Glomerular visceral epithelial cell (primary cell): ENCODE results near the gene SLF1.
"Not testable (repeated sequence)": the region's sequence is repeated elsewhere in the genome, so short reads cannot be mapped to it uniquely, and the experiment has no call there.

Experiments used
- DNase-seq: peaks from one replicate; pipeline ENCODE4 v3.0.0-alpha.2; 2016; ENCODE audit errors: extremely low spot score

SLF1 gene

DNA sequence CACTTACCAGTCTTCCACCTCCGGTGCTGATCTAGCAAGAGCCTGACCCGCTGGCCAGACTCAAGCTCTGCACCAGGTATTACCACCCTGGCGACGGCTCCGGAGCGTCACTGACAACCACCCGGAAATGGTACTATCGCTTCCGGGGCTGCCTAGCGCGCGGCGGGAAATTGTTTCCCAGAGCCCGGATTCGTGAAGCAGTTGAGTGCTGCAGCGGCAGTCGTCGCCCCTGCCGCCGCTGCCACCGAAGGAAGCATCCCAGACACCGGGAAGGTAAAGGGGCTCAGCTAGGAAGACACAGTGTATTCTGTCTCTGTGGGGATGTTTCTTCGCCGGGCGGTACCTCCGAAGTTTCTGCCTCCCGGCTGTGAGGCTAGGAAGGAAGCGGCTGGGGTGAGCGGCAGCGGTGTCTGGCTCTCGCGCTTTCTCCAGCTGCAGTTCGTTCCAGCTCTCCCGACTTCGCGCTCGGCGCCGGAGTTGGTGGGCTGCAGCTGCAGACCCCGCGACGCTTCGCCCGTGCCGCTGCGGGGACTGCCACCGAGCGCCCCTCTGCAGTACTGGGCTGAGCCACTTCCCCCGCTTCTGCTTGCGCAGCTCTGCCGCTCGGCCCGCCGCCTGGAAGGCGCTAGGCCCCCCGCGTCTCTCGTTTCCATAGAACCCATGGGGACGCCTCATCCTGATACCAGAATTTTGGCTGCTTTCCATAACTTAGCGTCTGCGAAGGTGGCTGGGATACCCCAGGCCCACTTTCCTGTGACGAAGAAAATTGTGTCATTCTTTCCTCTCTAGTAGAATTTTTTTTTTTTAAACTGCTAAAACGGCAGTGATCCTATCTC is at the start of gene SLF1, which contains the start of gene KIAA0825:
SLF1 (plus strand) TSS at position 177 of the 836 bp plus-strand sequence. CDS start 10,142 bp downstream, outside the sequence.
KIAA0825 (minus strand) TSS at position 112 of the 836 bp plus-strand sequence. CDS start 81,478 bp downstream, outside the sequence.
- peak; percentile 91 for DNase-seq

DNA sequence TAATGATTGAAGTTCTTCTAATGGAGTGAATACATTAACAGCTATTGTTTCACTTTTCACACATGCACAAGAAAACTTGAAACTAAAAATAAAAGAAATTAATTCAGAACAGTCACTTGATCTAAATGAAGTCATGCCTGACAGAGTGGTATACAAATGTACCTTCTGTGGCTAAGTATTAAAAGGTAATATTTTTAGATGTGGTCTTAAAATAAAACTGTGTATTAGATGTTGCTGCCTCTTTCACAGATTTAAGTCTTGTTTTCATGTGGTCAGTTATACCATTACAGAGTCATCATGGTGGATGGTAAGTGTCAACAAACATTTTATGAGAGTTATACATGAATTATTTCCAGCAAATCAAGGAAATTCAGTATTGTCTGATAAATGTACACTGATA is 47.1 kb upstream of the SLF1 start:
- DNase-seq, result no peak

DNA sequence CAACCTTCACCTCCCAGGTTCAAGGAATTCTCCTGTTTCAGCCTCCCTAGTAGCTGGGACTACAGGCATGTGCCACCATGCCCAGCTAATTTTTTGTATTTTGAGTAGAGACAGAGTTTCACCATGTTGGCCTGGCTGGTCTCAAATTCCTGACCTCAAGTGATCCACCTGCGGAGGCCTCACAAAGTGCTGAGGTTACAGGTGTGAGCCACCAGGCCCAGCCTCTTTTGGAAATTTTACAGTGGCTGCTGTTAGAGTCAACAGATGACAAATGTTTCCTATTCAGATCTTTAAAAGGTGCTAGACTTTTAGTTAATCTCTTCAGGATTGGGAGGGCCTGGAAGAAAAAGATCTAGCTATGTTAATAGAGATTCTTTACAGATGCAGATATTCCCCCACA is 45.1 kb upstream of the SLF1 start:
- not testable (repeated sequence) for DNase-seq

DNA sequence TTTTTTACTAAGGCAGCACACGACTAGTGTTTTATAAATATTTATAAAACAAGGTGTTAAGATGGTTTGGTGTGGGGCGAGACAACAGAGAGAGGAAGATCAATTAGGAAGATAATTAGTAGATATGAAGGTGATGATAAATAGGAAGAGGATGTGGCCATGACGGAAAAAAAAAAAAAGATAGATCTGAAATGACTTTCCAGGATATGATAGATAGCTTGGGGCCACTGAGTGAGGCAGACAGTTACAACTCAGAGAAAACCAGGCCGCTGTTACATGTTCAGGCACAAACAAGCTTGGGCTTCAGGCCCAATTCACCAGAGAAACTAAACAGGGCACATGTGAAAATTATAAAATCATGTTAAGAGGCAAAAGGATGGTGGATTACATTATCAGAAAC is 43.3 kb upstream of the SLF1 start:
- no peak for DNase-seq

DNA sequence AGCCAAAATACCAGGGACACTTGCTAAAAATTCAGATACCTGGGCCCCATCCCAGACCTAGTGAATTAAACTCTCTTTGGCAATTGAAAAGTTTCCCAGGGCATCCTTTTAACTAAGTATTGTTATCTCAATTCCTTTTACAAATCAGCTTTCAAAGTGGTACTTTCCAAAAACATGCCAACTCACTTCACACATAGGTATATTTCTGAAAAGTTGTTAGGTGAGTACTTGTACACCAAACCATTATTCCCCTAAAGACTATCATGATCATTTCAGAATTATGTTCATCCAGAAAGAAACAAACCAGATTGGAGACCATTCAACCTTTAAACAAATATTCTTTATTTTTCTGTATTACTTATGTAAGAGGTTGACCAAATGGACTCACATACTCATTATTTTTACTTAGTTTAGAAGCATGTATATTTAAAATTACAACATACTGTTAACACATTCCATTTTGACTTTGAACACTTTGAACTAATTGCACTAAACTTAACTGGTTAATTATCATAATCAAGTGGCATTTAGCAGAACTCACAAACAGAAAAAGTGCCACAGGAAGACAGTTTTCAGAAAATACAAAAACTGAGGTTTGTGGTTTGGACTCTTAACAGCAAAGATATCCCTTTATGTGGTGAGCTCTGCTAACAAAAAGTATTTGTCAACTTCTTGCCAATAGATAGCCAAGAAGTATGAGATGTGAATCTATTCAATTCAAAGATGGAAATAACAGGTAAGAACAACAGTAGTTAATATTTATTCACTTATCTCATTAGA is 40.8 kb upstream of the SLF1 start:
- no peak for DNase-seq

DNA sequence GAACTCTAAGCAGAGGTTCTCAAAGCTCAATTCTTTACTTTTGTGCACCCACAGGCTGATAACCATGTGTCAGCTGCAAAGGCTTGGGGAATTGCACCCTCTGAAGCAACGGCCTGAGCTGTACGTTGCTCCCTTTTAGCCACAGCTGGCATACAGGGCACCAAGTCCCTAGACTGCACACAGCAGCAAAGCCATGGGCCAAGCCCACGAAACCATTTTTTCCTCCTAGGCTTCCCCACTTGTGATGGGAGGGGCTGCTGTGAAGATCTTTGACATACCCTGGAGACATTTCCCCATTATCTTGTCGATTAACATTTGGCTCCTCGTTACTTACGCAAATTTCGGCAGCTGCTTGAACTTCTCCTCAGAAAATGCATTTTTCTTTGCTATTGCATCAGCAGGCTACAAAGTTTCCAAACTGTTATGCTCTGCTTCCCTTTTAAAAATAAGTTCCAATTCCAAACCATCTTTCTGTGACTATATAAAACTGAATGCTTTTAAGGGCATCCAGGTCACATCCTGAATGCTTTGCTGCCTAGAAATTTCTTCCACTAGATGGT is 23.1 kb upstream of the SLF1 start:
- DNase-seq, result no peak

DNA sequence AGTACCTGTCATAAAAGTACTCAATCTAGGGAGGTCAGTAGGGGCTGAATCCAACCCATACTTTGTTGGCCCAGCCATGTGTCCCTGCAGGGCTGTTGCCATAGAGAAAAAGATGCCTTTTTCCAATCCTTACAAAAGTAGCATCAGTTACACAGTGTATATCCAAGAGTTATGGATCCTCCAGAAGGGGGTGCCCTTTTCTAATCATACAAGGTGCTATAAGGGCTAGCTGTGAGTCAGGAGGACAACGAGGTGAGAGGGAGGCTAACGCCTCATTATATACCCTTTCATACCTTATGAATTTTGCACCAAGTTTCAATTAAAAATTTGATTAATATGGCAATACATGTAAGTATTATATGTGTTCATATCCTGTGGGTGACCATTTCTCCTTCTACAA is 4.9 kb upstream of the SLF1 start:
- DNase-seq, result no peak

DNA sequence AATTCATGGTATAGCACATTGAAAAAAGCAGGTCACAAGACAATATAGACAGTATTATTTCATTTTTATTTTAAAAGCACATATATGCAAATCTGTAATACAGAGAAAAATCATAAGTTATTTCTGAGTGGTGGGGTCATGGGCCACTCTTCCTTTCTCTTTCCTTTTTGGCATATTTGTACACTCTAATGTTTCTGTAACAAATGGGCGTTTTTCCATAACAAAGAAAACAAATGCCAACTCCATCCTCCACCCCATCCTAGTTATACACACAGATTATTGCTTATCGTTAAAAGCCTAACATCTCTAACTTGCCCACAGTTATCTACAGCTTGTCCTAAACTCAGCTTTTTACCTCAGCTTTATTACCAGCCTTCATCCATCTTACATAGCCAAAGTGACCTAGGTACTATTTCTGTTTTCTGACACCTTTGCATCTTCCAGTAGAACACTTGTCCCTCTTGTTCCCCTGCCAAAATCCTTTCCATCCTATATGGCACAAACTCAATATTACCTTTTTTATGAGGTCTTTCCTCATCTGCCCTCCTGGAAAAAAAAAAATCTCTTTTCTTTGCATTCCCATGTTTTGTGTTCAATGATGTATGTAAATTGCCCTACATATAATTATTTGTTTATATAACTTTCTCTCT is 4.2 kb upstream of the SLF1 start:
- DNase-seq, result no peak

DNA sequence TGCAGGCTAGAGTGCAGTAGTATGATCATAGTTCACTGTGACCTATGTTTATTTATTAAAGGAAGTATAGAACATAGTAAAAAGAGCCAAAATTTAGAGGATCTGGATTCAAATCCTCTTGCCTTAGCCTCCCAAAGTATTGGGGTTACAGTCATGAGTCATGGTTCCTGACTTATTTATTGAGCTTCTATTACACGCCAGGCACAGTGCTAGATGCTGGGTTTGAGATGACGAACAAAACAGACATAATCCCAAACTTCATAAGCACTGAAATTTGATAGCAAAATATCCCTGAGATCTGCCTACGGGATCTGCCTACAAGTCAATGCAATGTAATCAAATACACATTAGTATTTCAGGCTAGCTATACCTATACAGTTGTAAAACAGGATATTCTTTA is 2.6 kb upstream of the SLF1 start:
- DNase-seq, result no peak

DNA sequence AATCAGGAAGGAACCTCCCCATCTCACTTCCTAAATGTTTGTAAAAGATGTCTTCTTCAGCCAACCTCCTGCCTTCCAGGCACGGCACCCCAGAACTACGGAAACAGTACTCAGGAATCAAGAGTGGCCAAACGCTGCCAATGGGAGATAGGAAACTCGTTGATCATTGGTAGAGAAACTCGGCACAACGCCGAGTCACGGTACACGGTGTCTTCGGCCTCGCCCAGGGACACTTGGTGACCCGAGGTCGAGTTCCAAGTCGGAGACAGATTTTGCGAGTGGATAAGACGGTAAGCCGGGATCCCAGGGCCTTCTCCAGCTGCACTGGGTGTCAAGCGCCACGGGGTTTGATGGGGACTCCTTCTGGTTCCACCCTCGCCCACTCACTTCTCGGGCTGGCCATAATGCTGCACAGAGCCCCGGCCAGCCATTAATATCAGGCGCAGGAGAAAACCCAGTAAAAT is 408 bp upstream of the SLF1 start:
- DNase-seq, result peak; percentile 75

DNA sequence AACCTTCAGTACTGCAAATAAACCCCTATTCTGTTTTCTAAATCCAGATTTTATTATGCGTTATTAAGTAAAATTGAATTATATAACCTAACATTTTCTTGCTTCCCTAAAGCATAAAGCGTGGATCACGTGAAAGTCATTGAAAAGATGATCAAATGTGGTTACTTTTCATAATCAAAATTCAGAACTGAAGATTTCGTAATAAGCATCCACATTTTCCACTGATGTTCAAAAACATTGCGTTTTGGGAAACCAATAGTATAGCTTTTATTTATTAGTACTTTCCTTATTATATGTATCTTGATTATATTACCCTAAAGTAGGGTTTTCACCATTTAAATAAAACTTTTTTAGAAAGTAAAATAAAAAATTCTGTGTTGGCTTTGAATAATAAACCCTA is 1.8 kb downstream of the SLF1 start:
- DNase-seq, result no peak

DNA sequence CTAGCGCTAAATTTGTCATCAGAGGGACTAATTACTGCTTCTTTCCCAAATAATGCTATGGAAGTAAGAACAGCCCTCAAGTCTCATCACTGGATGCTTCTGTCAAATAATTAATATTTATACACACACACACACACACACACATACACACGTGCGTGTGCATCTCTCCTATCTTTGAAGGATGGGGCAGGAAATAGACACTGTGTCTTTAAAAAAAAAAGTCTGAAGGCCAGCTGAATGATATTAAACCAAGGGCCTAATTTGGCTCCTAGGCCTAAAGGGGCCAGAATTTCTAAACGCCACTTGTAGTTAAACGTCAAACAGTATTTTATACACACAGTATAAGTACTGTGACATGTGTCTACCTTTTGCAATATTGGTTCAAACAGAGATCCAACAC is 3.3 kb downstream of the SLF1 start:
- no peak for DNase-seq

DNA sequence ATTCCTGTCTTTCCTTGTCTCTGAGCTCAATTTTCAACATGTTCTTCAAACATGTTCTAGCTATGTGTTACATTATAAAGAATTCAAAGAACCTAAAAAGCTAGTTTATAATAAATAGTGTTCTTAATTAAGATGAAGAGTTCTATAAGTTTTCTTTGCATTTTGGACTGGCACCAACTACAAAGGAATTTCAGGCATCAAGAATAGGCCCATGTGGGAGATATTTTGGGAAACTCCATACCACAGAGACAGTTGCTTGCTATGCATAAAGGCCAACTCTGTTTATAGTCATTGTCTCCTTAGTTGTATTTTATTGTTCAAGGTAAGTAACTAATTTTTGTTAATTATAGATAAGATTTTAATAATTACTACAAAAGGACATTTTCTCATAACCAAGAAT is 4.5 kb downstream of the SLF1 start:
- DNase-seq, result no peak

DNA sequence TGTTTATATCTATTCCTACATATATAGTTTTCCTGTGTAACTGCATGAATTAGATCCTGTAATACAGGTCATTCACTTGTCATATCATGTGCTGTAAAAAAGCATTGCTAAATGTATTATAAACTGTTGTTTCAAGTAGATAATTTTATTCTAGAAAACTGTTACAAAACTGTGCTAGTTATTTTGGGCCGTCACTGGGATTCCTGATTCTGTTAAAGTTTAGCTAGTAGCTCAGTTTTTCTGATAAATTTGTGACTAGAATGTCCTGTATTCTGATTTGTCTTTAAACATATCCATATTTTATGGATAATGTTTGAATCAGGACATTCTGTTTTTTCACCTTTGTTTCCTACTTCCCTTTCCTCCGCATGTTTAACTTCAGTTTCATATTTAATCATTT is 5.4 kb downstream of the SLF1 start:
- no peak for DNase-seq

DNA sequence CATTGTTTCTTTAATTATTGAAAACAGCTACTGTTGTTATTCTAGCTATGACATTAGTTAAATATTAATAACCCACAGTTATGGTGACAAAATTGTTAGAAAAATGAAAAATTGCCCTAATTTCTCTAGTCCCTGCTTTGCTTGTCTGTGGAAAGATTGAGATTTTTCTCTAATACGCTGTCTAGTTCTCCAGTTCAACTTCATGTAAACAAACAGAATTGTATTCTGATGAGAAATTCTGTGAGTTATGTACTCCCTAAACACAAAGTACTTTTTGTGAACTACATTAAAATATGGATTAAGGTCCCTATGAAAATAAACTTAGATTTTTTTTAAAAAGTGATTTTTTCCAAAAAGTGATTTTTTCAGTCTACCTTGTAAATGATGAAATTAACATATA is 8.7 kb downstream of the SLF1 start:
- no peak for DNase-seq

DNA sequence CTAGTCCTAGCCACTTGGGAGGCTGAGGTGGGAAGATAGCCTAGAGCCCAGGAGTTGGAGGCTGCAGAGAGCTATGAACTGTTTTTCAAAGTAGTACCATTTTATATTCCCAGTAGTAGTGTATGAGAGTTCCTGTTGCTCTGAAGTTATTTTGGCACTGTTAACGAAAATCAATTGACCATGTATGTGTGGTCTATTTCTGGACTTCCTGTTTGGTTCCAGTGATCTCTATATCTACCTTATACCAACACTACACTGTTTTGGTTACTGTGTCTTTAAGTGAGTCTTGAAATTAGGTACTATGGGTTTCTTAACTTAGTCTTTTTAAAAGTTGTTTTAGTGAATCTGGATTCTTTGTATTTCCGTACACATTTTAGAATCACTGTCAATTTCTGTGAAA is 13.6 kb downstream of the SLF1 start:
- DNase-seq, result no peak

DNA sequence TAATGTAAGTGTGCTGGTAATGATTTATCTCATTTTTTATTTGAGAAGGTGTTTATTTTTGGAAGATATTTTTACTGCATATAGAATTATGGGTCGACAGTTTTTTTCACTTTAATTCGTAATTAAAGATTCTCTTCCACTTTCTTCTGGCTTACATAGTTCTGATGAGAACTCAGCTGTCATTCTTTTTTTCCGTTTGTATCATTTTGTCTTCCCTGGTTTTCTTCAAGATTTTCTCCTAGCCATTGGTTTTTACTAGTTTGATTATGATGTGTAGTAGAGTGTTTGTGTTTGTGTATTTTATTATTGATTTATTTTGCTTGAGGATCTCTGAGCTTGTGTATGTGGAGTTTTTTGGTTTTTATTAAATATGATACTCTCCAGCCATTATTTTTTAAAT is 21.7 kb downstream of the SLF1 start:
- DNase-seq, result no peak

DNA sequence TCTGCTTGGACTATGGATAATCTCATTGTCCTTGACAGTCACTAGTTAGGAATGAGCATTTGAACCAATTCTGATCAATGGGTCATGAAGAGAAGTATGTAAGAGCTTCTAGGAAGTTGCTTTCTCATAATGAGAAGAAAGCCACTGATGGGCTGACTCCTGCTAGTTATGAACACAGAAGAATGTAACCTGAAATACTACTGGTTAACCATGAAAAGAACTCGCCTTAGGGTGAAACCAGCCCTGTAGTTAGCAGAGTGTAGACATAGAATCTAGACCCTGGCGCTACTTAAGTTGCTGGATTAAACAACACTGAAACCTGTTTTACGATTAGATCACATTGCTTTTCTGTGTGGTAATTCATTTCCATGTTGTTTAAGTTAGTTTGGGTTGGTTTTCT is 26.6 kb downstream of the SLF1 start:
- DNase-seq, result no peak

DNA sequence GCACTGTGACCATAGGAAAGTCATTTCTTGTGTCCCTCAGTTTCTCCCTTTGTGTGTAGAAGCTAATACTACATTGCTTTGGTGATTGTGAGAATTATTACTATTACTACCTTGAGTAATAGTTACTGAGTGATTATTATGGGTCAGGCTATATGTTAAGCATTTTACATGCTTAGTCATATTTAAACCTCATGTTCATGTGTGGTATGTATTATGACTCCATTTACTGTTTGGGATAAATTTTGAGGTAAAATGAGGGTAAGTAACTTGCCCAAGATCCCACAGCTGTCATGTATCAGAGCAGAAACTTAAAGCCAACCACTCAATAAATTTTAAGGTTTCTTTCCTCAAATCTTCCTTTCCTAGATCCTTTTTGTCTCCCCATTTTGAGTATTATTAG is 28.3 kb downstream of the SLF1 start:
- DNase-seq, result no peak

DNA sequence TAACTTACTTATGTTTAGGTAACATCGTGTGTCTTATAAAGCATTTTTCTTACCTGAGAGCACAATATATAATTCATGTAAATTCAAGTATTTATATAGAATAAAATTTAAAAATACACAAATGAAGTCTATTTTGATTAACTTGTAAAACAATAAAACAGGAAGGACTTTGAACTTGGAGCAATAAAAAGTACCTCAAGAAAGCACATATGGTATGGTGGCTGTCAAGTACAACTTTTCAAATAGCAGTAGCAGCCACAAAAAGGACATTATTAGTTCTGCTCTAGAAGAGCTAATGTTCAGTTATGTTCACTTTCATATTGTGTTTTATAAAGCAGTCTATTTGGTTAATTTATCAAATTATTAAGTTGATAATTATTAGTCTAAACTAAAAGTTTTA is 31.4 kb downstream of the SLF1 start:
- DNase-seq, result no peak

DNA sequence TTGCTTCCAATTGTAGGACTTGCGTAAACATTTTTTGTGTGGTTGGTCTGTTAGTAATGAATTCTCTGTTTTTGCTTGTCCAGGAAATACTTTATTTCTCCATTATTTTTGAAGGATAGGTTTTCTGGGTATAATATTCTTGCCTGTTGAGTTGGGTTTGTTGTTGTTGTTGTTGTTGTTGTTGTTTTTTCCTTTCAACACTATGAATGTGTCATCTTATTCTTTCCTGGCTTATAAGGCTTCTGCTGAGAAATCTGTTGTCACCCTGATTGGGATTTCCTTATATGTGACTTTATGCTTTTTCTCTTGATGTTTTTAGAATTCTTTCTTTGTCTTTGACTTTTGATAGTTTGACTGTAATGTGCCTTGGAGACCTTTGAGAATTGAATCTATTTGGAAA is 39.8 kb downstream of the SLF1 start:
- no peak for DNase-seq

DNA sequence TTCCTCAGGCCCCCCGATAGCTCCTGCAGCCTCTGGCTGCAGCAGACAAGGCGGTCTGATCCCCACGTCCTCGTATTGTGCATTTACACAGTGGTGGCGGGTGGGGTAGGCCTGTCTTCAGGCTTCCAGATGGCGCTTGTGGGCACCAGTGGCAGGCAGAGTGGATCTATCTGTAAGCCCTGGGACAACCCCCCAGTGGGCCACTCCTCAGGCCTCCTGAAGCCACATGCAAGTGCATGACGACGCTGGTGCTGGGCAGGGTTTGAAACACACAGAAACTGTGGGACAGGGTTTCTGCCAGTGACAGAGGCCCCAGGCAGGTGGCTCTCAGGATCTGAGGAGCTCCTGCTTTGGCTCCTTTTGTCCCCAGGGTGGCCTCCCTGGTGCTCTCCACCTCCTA is 42.0 kb downstream of the SLF1 start:
- DNase-seq, result no peak
